H4 (cell line): ENCODE results near the gene PTPRT. TPM values are rescaled to one million over a fixed set of nuclear protein-coding genes. Genes with fewer than 3 reads are reported as not detected.

Experiments used
- DNase-seq: peaks from one replicate; pipeline ENCODE4 v3.0.0-alpha.2; 2015; ENCODE audit warnings: low spot score
- total RNA-seq: library from RNA; depleted of rRNA; stranded (reverse); fragments of >200 nt; shearing (Covaris generic); gene quantifications from 2 replicates; pipeline ENCODE4 v1.2.3, GENCODE V29; 2014; rRNA removed

PTPRT gene
- total RNA-seq = not detected in 2 replicates

DNA sequence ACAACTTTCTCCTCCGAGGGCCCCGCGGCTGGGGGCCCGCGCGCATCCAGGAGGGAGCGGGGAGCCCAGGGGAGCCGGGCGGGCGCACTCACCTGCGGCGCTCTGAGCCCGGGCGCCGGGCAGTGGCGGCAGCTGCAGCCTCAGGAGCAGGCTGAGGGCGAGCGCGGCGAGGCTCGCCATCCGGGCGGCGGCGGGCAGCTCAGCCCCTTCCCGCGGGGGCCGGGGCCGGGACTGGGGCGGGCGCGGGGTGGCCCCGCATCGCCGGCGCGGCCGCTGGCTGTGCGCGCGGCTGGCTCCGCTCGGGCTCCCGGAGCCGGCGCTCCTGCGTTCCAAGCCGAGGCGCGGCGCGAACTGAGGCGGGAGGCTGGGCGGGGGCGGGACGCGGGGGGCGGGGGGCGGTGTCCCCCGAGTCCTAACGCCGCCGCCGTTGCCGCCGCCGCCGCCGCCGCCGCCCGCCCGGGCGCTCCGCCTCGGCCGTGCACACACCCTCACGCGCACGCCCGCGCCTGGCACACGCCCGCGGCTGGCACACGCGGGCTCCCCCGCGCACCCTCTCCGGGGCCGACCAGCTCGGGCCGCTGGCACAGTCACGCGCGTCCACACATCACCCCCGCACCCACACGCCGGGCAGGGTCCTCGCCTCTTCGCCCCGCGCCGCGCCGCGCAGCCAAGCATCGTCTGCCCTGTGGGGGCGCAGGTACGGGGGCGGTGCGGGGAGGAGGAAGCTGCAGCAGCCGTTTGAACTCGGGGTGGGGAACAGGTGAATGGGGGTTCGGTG, at the start of gene PTPRT:
Gene PTPRT (minus strand): TSS at position 353 of the 778 bp plus-strand sequence. CDS start 173 bp downstream, at position 180.
- DNase-seq = no peak

DNA sequence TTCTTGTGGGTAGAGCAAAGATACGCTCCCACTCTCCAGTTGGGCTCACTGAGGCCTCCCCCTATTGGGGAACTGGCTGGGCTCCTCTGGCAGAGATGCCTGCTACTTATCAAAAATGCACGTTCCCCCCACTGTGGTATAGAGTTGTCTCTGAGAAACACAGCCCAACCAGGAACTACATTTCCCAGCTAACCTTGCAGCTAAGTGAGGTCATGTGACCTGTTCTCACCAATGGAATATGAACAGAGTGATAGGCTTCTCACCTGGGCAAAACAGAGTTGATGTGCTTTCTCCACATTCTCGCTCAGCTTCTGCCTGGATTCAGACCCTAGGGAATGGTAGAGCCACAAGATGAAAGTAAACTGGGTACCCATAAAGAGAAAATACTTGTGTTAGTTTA, 49.1 kb upstream of the PTPRT start:
- no peak for DNase-seq

GRCh38 chr20:43238266-43238665, 48.6 kb upstream of the PTPRT start:
- no peak for DNase-seq

DNA sequence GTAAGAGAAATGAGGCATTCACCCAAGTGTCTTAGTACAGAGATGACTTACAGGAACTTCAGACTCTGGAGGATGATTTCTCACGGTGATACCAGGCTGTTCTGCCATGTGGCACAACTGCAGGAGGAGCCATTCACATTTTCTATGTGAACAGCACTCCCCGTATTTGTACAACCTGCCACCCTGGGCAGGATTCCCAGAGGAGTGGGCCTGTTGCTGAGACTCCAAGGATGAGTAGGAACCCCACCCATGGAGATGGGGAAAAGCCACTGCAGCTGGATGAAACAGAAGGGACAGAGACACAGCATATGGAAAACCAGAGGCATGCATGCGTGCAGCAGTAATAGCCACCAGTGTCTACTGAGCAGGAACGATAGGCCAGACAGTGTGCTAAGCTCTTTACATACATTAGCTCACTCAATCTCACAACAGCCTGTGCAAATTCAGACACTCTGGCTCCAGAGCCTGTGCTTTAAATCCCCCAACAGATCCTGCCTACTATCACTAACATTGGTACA, 48.0 kb upstream of the PTPRT start:
- no peak for DNase-seq

DNA sequence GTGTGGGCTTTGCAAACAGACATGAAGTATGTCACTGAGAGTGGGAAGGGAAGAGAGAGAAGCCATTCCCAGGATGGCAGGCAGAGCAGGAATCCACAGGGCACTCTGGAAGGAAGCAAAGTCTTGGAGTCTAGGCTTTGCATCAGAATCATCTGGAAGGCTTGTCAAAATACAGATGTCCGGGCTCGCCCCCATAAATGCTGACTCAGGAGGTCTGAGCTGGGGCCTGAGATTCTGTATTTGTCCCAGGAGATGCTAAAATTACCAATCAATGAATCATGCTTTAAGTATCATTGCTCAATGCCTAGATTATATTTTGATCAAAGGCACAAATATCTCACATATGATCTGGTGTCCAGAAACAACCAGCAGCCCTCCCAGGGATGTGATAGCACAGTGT, 46.3 kb upstream of the PTPRT start:
- no peak for DNase-seq

- no peak for DNase-seq
Observed at GRCh38 chr20:43231829-43232228, 42.1 kb upstream of the PTPRT start.

GRCh38 chr20:43229696-43230095, 40.0 kb upstream of the PTPRT start:
- no peak for DNase-seq

GRCh38 chr20:43220612-43221011, 30.9 kb upstream of the PTPRT start:
- DNase-seq = no peak

GRCh38 chr20:43210901-43211300, 21.2 kb upstream of the PTPRT start:
- DNase-seq = no peak

GRCh38 chr20:43209831-43210230, 20.1 kb upstream of the PTPRT start:
- DNase-seq = no peak

DNA sequence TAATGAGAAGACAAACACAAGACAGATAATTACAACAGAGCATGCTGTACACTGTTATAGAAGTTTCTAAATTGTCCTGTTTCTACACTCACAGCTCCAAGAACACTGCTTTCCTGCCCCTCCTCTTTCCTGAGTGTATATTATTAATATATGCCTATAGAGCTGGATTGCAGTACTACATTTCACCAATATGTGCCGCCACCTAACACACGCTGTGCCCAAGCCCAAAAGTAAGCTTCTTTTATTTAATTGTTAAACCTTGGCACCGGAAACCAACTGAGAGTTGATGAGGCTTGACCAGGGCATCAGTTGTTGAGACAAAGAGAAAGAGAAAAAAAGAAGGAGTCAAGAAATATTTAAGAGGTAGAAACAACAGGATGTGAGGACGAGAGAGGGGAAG, 16.0 kb upstream of the PTPRT start:
- no peak for DNase-seq

- DNase-seq = no peak
Observed at GRCh38 chr20:43202100-43202499, 12.4 kb upstream of the PTPRT start.

GRCh38 chr20:43198607-43199006, 8.9 kb upstream of the PTPRT start:
- no peak for DNase-seq

GRCh38 chr20:43196243-43196642, 6.5 kb upstream of the PTPRT start:
- no peak for DNase-seq

GRCh38 chr20:43194137-43194536, 4.4 kb upstream of the PTPRT start:
- DNase-seq = no peak

DNA sequence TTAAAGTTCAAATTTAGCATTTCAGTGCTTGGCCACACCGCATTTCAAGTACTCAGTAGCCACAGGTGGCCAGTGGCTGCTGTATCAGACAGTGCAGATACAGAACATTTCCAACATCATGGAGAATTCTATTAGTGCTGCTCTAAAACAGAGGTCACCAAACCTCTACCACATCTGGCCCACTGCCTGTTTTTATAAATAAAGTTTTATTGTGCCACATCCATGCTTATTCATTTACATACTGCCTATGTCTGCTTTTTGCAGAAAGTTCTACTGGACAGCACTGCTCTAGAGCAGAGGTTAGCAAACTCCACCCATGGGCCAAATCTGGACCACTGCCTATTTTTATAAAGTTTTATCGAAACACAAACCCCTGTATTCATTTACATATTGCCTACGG, 3.7 kb upstream of the PTPRT start:
- no peak for DNase-seq

- DNase-seq = no peak
Observed at GRCh38 chr20:43191946-43192863, 2.5 kb upstream of the PTPRT start.

- DNase-seq = no peak
Observed at GRCh38 chr20:43191143-43191542, 1.4 kb upstream of the PTPRT start.

- DNase-seq = no peak
Observed at GRCh38 chr20:43190332-43190953, 737 bp upstream of the PTPRT start.

- no peak for DNase-seq
Observed at GRCh38 chr20:43188861-43189553, 699 bp downstream of the PTPRT start.

GRCh38 chr20:43188234-43188653, 1.5 kb downstream of the PTPRT start:
- no peak for DNase-seq
